Measurements from ENCODE around the gene STYX. TPM values are rescaled to one million over a fixed set of nuclear protein-coding genes. Genes with fewer than 3 reads are reported as not detected.

Gene STYX
- total RNA-seq, 1 donor from 2014 or later = 13.1 TPM

GRCh38 chr14:52791223-52792096 is 61.5 kb downstream of the STYX start, which contains the start of gene GNPNAT1:
Gene GNPNAT1 (minus strand): TSS chr14:52791607. CDS start chr14:52784650, 6,957 bp downstream.
- Mint-ChIP-seq H3K27me3 (no peaks in the 10 kb centered on the region), H3K4me3 (peak within 1 kb of the TSS; percentile 91), H3K9me3 (no peaks in the 10 kb centered on the region), H3K4me1 (peaks cover 27% of the 10 kb centered on the region), H3K36me3 (ENCODE audit: low read depth) (peaks cover 4% of the 10 kb centered on the region), H3K27ac (peak within 1 kb of the TSS; percentile 77)
- intact Hi-C loops (cut with micrococcal nuclease) = loop anchor here (1.0 to 10.0 kb wide), 10 partner anchors 61 to 1716 kb away; partner anchors contain the start of genes CDKN3, CGRRF1, DDHD1 and GPR137C
- TF ChIP-seq CTCF (IDR thresholded peaks at IDR 0.05) = no peak
- CTCF ChIA-PET = no interaction called here
- DNase-seq (peak; percentile 79), ATAC-seq (ENCODE audit: low read depth) (peak; percentile 96)
- POLR2A ChIA-PET = interaction anchor here (0.7 to 1.2 kb wide), 3 partner anchors 49 to 1605 kb away, joined by 4 to 8 read pairs (median 6); partner anchors contain the start of genes CDKN3, GPR137C and TXNDC16

GRCh38 chr14:52792097-52792415 is 62.1 kb downstream of the STYX start:
- intact Hi-C loops (cut with micrococcal nuclease) = loop anchor here (5.0 to 10.0 kb wide), 3 partner anchors 480 to 1715 kb away; partner anchors contain the start of genes CGRRF1, PTGER2 and TMX1

GRCh38 chr14:52793061-52793460 is 63.1 kb downstream of the STYX start:
- H3K36me3 Mint-ChIP-seq (ENCODE audit: low read depth) = peaks cover 4% of the 10 kb centered on the region
- no peak for TF ChIP-seq CTCF (IDR thresholded peaks at IDR 0.05)
- intact Hi-C loops (cut with micrococcal nuclease) = loop anchor here (5.0 to 10.0 kb wide), 3 partner anchors 481 to 1714 kb away; partner anchors contain the start of genes CGRRF1, PTGER2 and TMX1
- peaks cover 31% of the 10 kb centered on the region for H3K4me1 Mint-ChIP-seq
- H3K27me3 Mint-ChIP-seq = no peaks in the 10 kb centered on the region
- H3K27ac Mint-ChIP-seq = no peak overlapping the region
- no peak overlapping the region for H3K4me3 Mint-ChIP-seq
- ChIA-PET POLR2A (no interaction called here), CTCF (no interaction called here)
- DNase-seq = no peak
- no peaks in the 10 kb centered on the region for H3K9me3 Mint-ChIP-seq
- ATAC-seq (ENCODE audit: low read depth) = no peak

More at GRCh38 chr14:52792097-52792415, 62.1 kb downstream of the STYX start:
- DNase-seq (no peak), ATAC-seq (ENCODE audit: low read depth) (no peak)
- H3K9me3 Mint-ChIP-seq = no peaks in the 10 kb centered on the region
- ChIA-PET CTCF (no interaction called here), POLR2A (no interaction called here)
- H3K4me3 Mint-ChIP-seq = peak overlapping the region; percentile 84
- H3K36me3 Mint-ChIP-seq (ENCODE audit: low read depth) = peaks cover 4% of the 10 kb centered on the region
- peak overlapping the region; percentile 77 for H3K27ac Mint-ChIP-seq
- H3K4me1 Mint-ChIP-seq = peaks cover 27% of the 10 kb centered on the region
- H3K27me3 Mint-ChIP-seq = no peaks in the 10 kb centered on the region
- TF ChIP-seq CTCF (IDR thresholded peaks at IDR 0.05) = no peak

- no peak for DNase-seq
- intact Hi-C loops (cut with micrococcal nuclease) = loop anchor here (10.0 kb wide), 1 partner anchor 1553 kb away; the partner anchor contains the start of gene TMX1
- ChIA-PET CTCF (no interaction called here), POLR2A (no interaction called here)
- ATAC-seq (ENCODE audit: low read depth) = no peak
- no peaks in the 10 kb centered on the region for H3K27me3 Mint-ChIP-seq
- peaks cover 10% of the 10 kb centered on the region for H3K4me1 Mint-ChIP-seq
- H3K27ac Mint-ChIP-seq = no peak overlapping the region
- H3K4me3 Mint-ChIP-seq = no peak overlapping the region
- H3K36me3 Mint-ChIP-seq (ENCODE audit: low read depth) = no peaks in the 10 kb centered on the region
- no peaks in the 10 kb centered on the region for H3K9me3 Mint-ChIP-seq
- no peak for TF ChIP-seq CTCF (IDR thresholded peaks at IDR 0.05)
Measured at GRCh38 chr14:52797653-52798052, 67.7 kb downstream of the STYX start.

- H3K4me3 Mint-ChIP-seq = no peak overlapping the region
- peaks cover 10% of the 10 kb centered on the region for H3K4me1 Mint-ChIP-seq
- TF ChIP-seq CTCF (IDR thresholded peaks at IDR 0.05) = no peak
- H3K9me3 Mint-ChIP-seq = no peaks in the 10 kb centered on the region
- DNase-seq = no peak
- H3K36me3 Mint-ChIP-seq (ENCODE audit: low read depth) = no peaks in the 10 kb centered on the region
- no peak overlapping the region for H3K27ac Mint-ChIP-seq
- ChIA-PET CTCF (no interaction called here), POLR2A (no interaction called here)
- no peaks in the 10 kb centered on the region for H3K27me3 Mint-ChIP-seq
- intact Hi-C loops (cut with micrococcal nuclease) = loop anchor here (10.0 kb wide), 1 partner anchor 1554 kb away; the partner anchor contains the start of gene TMX1
- no peak for ATAC-seq (ENCODE audit: low read depth)
Measured at GRCh38 chr14:52798826-52799225, 68.9 kb downstream of the STYX start.
